NCI-H2196 treated with DMSO at 0.1 percent for 48 hours (cell line): ENCODE data around the gene RTN4RL2.

ENCODE experiments used
- DNase-seq: peaks from one replicate; lab custom pipeline; 2025; ENCODE audit not compliant: unreplicated experiment; lab: John Stamatoyannopoulos, UW

The RTN4RL2 gene

DNA sequence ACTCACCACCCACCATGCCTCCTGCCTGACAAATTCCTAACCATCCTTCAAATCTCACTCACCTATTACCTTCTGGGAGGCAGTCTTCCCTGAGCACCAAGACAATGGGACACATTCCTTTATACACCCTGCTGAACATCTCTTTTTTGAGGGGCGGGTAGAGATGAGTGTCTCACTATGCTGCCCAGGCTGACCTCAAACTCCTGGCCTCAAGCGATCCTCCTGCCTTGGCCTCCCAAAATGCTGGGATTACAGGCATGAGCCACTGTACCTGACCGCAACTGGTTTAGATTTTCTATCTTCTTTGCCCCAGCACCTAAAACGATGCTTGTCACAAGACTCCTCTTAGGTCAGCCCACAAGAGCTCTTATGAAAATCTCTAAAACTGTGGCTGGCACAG, 63.1 kb downstream of the RTN4RL2 start:
- no peak for DNase-seq
